Activated CD4-positive, CD25-positive, alpha-beta regulatory T cell treated with anti-CD3 and anti-CD28 coated beads, Interleukin-2, amount 50 U/mL, for 72 hours (primary cell): ENCODE results near the gene SOX10.

ENCODE experiments used
- DNase-seq: peaks from one replicate; pipeline ENCODE4 v3.0.0; 2021

SOX10 gene

GRCh38 chr22:37929390-37929789, 55.0 kb downstream of the SOX10 start:
- no peak for DNase-seq

GRCh38 chr22:37927637-37927936, 56.8 kb downstream of the SOX10 start:
- DNase-seq = no peak

- no peak for DNase-seq
Observed at GRCh38 chr22:37926771-37927636, 57.4 kb downstream of the SOX10 start.

- DNase-seq = no peak
Observed at GRCh38 chr22:37926358-37926757, 58.0 kb downstream of the SOX10 start.

- DNase-seq = no peak
Observed at GRCh38 chr22:37925767-37926166, 58.6 kb downstream of the SOX10 start.

- DNase-seq = no peak
Observed at GRCh38 chr22:37925330-37925729, 59.0 kb downstream of the SOX10 start.

GRCh38 chr22:37924386-37925065, 59.8 kb downstream of the SOX10 start:
- no peak for DNase-seq

- DNase-seq = no peak
Observed at GRCh38 chr22:37923927-37924326, 60.4 kb downstream of the SOX10 start.
